GM13976 (cell line): ENCODE measurements around the gene PRPSAP2.

Experiments
- DNase-seq: peaks from one replicate; pipeline ENCODE4 v3.0.0; 2012; ENCODE audit warnings: low spot score
- CTCF ChIP-seq: IDR thresholded peaks from 2 replicates; pipeline ENCODE4 v1.5.1; 2012; ENCODE audit warnings: borderline replicate concordance, mild to moderate bottlenecking; ENCODE audit not compliant: insufficient read depth; ENCODE audit errors: extremely low read depth, missing control alignments, control extremely low read depth
- in situ Hi-C: fragments of 300-500 bp; cut with MboI; formaldehyde crosslinking; loops from one replicate; pipeline ENCODE4 v1.12.0; 2022; ENCODE audit warnings: low sequenced_read_pairs, mixed read lengths, inconsistent platforms; ENCODE audit not compliant: unreplicated experiment

Gene PRPSAP2

DNA sequence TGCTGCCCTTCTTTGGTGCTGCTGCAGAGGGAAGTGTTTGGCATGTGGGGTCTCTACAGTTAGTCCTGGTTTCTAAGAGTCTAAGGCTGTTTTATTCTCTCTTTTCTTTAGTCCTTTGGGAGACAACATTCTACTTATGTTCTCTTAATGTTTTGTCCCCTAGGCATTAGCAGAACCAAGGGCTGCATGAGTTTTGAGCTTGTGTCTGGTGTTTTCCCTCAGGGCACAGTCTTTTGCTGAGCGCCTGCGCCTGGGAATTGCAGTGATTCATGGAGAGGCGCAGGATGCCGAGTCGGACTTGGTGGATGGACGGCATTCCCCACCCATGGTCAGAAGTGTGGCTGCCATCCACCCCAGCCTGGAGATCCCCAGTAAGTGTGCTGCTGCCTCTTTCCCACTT, 53.0 kb downstream of the PRPSAP2 start:
- no peak for DNase-seq
- no peak for TF ChIP-seq CTCF
- in situ Hi-C loops, result no loop called here

DNA sequence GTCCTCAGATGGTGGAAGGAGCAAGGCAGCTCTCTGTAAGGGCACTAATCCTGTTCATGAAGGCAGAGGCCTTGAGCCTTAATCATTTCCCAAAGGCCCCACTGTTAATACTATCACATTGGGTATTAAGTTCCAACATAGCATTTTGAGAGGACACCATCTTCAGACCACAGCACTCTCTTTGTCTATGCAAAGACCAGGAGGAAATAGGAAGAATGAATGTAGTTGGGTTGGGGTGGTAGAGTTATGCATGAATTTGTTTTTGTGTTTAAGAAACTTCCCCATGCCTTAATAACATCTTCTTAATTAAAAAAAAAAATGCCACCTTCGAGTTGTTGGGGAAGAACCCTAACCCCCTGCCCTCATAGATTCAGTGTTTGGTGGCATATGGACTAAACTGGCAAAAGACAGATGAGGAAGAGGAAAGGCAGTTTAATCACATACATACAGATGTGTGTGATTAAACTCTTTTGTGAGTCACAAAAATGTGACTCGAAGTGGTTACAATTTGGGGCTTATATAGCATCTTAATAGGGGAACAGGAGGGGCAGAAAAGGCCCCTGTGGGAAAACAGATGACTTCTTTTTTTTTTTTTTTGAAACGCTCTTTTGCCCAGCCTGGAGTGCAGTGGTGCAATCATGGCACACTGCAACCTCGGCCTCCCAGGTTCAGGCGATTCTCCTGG, 59.0 kb downstream of the PRPSAP2 start:
- in situ Hi-C loops, result no loop called here
- TF ChIP-seq CTCF, result no peak
- DNase-seq, result no peak

DNA sequence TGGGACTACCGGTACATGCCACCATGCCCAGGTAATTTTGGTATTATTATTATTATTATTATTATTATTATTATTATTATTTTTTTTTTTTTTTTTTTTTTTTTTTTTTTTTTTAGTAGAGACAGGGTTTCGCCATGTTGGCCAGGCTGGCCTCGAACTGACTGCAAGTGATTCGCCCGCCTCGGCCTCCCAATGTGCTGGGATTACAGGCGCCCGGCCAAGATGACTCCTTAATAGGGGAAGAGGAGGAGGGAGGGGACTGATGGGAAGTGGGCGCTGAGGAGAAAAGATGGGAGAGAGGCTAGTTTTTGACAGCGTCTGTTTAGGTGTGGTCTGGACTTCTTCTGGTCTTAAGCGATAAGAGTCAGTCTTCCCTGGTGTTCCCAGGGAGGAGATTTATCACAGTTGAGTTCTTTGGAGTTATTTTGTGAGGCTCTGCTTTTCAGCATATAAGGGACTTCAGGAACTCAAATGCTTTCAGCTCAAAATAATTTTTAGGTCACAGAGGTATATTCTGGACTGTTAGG, 59.6 kb downstream of the PRPSAP2 start:
- in situ Hi-C loops, result no loop called here
- no peak for DNase-seq
- TF ChIP-seq CTCF, result no peak

DNA sequence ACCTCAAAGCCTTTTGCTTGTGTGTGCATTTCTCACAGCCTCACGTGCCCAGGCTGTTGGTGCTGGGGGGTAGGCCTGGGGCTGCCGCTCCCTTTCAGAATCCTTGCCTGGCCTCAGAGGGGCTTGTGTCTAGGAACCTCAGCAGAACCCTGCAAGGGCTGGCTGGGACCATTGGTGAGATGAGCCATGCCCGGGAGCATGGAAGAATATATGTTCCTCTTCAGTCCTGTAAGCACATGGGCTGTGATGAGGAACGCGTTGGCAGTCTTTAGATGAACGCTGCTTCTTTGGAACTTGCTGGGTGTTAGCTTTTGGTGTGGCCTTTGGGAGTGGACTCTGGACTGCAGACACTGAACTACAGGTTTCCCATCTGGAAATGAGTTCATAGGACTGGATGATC, 62.0 kb downstream of the PRPSAP2 start:
- in situ Hi-C loops, result no loop called here
- no peak for DNase-seq
- no peak for TF ChIP-seq CTCF

DNA sequence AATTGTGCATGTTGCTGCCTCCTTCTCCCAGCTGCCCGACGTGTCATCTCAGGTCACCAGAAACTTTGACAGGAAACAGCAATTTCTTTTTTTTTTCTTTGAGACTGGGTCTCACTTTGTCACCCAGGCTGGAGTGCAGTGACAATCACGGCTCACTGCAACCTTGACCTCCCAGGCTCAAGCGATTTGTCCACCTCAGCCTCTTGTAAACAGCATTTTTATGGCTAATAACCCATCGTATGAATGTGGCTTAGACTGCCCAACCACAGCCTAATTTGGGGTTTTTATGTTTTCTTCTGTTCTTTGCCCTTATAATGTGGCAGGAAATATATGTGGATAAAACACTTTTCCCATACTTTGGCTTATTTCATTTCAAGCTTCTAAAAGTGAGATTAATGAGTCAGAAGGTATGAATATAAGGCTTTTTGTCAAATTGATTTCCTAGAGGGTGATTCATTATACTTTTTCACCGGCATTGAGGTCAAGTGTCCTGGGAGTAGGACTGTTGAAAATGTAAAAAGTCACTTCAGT, 63.0 kb downstream of the PRPSAP2 start:
- no peak for TF ChIP-seq CTCF
- in situ Hi-C loops, result no loop called here
- DNase-seq, result no peak

GRCh38 chr17:18921485-18921884, 63.6 kb downstream of the PRPSAP2 start:
- no peak for TF ChIP-seq CTCF
- no peak for DNase-seq
- in situ Hi-C loops, result no loop called here
